DOHH2 (cell line): ENCODE data around the gene ZNF506.

Experiments
- EZH2phosphoT487 ChIP-seq: fragments of 200-600 bp; sonication (generic); IDR thresholded peaks from 2 replicates; pipeline ENCODE4 v1.6.1; 2017; ENCODE audit warnings: borderline replicate concordance, mild to moderate bottlenecking, antibody characterized with exemption, low read length, moderate library complexity, mixed read lengths
- TF ChIP-seq, protein P1 (sequence below): fragments of 200-600 bp; sonication (generic); IDR thresholded peaks from one replicate; pipeline ENCODE4 v1.5.1; 2014; ENCODE audit warnings: antibody characterized with exemption, mild to moderate bottlenecking, low read depth, low read length; ENCODE audit not compliant: poor library complexity, severe bottlenecking

GRCh38 chr19:19777692-19778091 lies 43.9 kb downstream of the ZNF506 start:
- TF ChIP-seq, protein P1, sequence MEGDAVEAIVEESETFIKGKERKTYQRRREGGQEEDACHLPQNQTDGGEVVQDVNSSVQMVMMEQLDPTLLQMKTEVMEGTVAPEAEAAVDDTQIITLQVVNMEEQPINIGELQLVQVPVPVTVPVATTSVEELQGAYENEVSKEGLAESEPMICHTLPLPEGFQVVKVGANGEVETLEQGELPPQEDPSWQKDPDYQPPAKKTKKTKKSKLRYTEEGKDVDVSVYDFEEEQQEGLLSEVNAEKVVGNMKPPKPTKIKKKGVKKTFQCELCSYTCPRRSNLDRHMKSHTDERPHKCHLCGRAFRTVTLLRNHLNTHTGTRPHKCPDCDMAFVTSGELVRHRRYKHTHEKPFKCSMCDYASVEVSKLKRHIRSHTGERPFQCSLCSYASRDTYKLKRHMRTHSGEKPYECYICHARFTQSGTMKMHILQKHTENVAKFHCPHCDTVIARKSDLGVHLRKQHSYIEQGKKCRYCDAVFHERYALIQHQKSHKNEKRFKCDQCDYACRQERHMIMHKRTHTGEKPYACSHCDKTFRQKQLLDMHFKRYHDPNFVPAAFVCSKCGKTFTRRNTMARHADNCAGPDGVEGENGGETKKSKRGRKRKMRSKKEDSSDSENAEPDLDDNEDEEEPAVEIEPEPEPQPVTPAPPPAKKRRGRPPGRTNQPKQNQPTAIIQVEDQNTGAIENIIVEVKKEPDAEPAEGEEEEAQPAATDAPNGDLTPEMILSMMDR: peak; percentile 45
- no peak for TF ChIP-seq EZH2phosphoT487
